NB4 (cell line): ENCODE measurements around the gene KRT3.

ENCODE experiments used
- CTCF ChIP-seq: IDR thresholded peaks from one replicate; pipeline ENCODE4 v1.5.1; 2012; ENCODE audit warnings: low read depth, low read length
- MAX ChIP-seq: IDR thresholded peaks from 2 replicates; pipeline ENCODE4 v1.6.1; 2011; ENCODE audit warnings: low read depth, low read length
- POLR2A ChIP-seq: IDR thresholded peaks from 2 replicates; pipeline ENCODE4 v1.6.1; 2011; ENCODE audit warnings: mild to moderate bottlenecking; ENCODE audit not compliant: insufficient read length; ENCODE audit errors: extremely low read depth

DNA sequence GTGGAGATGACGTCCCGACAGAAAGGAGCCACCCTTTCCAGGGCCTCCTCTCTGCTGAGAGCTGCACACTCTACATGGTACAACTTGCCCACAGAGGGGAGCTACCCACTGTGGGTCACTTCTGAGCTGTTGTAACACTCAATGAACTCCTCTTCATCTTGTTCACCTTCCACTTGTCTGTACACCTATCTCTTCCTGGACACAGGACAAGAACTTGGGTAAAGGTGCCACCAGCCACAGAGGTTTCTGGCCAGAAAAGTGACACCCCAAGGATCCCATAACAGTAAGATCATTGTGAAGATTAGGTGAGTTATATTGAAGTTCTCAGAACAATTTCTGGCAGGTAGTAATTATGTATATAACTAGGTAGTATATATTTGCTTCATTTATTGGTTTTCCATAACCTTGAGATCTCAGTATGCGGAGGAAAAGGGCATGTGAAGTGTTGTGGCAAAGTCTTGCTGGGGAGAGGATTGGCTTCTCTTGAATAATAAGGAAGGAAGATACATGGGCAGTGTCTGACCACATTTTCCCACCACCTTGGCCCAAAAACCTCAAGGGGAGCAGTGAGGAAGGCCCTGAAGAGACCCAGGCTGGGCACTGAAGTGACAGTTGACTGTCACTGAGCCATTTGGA lies 53.0 kb downstream of the KRT3 start:
- TF ChIP-seq CTCF: no peak
- TF ChIP-seq POLR2A: no peak
- no peak for TF ChIP-seq MAX
